Stimulated activated CD4-positive, alpha-beta T cell treated with anti-CD3 and anti-CD28 coated beads, Interleukin-12 subunit alpha, Interleukin-12 subunit beta, amount 100 ng/mL, for 48 hours (primary cell): Measurements from ENCODE around the gene VPS13D.

Experiments used
- DNase-seq, 3 donors: peaks; one replicate each; pipeline ENCODE4 v3.0.0-alpha.2; 2020; ENCODE audit warnings: low read depth in 2 of 3, low spot score in 1 of 3

The VPS13D gene

DNA sequence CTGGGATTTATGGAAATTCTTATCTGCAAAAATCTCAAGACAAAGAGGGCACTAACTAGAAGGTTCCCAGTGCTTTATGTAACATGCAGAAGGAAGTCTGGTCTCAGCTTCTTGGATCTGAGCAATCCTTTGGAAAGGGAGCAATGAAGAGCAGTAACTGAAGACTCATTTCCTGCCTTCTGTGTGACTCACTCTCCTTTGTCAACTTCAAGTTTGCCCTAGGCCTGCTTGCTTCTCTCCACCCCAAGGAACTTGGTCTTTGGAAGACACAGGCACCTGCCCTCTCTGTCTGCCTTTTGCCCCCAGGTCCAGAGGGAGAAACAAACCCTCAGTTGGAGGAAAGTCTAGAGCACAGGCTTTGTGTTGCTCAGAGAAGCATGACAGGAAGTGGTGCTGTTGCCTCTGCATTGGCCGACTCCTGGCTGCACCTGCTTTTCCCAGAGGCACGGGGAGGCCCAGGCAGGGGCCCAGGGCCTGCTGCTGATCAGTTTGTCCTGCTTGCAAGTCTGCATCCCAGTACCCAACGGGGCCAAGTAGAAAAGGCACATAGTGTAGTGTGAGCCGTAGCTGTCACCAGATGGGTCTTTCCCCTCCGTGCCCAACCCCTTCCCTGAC lies 251.0 kb downstream of the VPS13D start:
- DNase-seq: no peak

- no peak for DNase-seq
Measured at GRCh38 chr1:12481928-12482327, 252.1 kb downstream of the VPS13D start.

DNA sequence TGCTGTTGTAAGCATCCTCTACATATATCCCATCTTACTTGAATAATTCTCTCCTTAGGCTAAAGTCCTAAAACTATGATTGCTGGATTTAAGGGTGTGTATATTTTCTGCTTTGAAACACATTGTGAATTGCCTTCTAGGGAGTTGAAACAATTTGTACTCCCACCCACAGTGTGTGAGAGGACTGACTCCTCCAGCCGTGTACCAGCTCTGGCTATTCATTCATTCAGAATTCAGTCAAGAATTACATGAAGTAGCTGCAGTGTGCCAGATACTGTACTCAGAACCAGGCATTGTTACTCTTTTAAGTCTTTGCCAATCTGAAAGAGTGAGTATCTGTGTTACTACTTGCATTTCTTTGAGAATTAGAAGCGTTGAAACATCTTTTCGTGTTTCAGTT lies 253.2 kb downstream of the VPS13D start:
- no peak for DNase-seq

DNA sequence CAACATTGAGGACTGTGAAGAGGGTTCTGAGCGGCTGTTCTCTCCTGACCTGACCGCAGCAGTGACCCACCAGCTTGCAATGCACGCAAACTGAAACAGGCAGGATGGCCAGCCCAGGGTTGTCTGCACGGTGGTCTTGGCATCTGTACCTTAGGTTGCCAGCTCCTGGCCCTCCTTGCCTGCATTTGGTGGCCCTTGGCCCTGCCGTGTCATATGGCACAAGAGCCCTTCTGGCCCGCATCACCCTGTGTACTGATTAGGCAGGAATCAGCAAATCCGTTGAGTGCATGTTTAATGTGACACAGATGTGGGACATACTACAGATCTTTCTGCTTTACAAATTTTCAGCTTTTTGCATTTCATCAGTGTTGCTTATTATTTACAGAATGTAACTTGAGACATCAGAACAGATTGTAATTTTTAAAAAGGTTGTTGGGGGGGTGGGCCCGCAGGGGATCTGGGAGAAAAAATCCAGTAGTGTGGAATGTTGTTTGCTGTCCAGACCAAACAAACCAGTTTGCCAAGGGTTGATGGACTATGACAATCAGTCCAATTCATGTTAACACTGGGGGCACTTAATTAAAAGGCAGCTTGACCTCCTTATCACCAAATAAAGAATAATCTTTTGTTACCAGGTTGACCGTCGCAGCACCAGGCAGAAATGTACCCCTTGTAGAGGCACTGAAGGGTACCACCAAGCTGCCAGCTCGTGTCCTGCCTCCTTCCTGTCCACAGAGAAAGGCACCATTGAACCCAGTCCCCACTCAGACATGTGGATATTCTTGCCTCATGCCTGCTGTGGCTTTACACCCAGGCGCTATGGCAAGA lies 255.6 kb downstream of the VPS13D start:
- no peak for DNase-seq

GRCh38 chr1:12486059-12486341 lies 256.2 kb downstream of the VPS13D start:
- no peak for DNase-seq

- no peak for DNase-seq
Measured at GRCh38 chr1:12486401-12487005, 256.7 kb downstream of the VPS13D start.

DNA sequence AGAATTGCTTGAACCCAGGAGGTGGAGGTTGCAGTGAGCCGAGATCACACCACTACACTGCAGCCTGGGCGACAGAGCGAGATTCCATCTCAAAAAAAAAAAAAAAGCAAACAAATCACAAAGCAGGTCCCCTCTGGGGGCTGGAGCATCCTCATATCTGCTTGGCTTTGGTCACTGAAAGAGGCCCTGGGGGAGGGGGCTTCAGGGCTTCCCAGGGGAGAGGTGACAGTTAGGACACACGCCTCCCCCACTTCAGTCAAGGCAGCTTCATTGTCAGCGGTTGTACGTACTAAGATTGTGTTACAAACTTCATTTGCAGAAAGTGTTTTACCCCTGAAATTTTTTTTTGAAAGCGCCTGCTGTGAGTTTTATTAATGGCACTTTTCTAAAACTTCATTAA lies 257.7 kb downstream of the VPS13D start:
- DNase-seq: no peak

GRCh38 chr1:12488666-12489354 lies 259.0 kb downstream of the VPS13D start:
- DNase-seq: no peak

DNA sequence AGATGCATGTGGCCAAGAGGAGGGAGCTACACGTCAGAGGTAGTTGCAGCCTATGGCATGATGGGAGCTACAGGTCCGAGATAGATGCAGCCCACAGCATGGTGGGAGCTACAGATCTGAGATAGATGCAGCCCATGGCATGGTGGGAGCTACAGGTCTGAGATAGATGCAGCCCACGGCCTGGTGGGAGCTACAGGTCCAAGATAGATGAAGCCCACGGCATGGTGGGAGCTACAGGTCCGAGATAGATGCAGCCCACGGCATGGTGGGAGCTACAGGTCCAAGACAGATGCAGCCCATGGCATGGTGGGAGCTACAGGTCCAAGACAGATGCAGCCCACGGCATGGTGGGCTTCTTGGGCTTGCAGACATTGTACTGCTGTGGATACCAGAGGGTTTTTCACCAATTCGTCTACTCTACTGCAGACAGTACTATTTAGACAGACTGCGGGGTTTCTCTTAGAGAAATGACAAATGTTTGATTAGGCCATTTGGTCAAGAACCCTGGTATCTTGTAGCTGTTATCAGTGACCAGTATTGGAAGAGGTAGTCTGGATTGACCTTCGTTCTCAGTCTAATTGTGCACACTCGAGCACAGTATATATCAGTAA lies 260.8 kb downstream of the VPS13D start:
- no peak for DNase-seq

GRCh38 chr1:12491656-12492055 lies 261.8 kb downstream of the VPS13D start:
- no peak for DNase-seq

DNA sequence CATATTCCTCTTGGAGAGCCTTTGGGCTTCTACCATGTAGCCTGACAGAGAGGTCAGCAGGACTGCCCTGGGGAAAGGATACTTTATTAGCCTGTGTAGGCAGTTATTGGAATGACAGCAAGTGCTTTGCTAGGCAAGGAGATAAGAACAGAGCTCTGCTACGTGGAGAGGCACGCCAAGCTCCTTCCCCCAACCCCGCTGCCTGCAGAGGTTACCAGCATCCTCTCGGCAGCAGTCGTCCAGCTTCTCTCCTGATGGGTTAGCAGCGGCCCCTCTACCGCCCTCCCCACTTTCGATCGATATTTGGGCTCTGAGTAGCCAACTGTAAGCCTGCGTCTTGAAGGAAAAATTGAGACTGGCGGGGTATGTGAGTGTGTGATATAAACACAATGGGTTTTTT lies 265.9 kb downstream of the VPS13D start:
- DNase-seq: no peak

GRCh38 chr1:12496154-12496961 lies 266.5 kb downstream of the VPS13D start:
- DNase-seq: no peak

DNA sequence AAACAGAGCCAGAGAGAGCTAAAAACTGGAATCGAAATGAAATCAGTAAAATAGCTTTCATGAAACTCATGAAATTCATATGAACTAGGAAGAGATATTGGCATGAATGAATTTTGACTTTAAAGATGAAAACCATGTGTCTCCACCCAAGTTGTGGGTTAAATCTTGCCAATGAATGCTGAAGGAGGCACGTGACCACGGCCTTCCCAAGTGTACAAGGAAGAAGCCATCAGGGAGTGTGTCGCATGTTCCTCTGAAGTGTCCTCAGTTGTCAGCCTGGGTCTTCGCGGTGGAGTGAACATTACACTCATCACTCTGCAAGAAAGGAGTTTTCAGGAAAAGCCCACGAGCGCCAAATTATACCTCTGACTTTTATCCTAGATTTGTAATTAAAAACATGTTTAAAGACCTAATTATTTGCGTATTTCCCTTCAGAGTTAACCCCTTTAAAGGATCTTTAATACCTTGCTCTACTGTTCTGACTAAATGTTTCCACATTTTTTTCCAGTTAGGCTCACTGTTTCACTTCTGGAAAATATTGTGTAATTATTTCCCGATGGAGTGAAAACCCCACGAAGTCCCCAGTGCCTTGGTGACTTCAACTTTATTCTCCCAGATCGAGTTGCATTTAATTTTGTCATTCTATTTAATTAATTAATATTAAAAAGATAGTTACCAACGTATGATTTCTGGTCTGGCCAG lies 269.9 kb downstream of the VPS13D start:
- no peak for DNase-seq

- peak in 1 of 3 donors; percentile 19 for DNase-seq
Measured at GRCh38 chr1:12501661-12502060, 271.8 kb downstream of the VPS13D start.

DNA sequence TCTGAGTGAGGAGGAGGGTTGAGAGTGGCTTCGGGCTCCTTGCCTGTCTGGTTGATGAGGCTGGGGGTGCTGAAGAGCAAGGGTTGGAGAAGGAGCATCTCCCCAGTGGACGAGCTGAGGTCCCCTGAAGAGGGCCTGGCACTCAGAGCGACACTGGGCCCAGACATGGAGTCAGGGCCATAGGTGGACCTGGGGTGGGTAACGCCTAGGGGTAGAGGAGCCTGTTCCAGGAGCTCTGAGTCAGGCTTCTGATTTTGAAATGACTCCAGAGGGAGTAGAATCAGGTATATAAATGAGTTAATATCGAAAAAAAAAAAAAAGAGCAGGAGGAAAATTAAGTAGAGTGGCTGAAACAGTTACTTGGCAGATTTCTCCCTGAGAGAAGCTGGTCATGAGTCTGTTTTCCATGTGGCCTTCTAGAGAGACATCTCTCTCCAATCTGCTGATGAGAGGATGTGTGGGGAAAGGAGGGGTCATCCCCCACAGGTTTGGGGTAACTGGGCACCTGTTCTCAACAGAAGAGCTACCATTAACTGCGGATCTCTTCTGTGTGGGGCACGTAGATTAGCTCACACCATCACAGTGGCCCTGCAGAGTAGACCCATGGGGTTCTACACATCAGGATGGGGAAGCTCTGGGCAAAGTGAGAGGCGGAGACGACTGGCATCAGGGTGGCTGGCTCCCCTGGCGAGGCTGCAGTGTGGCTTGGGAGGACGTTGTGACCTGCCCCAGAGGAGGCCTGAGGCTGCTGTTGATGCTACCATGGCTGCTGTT lies 272.7 kb downstream of the VPS13D start:
- peak in 1 of 3 donors; percentile 30 for DNase-seq

- no peak for DNase-seq
Measured at GRCh38 chr1:12503709-12504108, 273.9 kb downstream of the VPS13D start.

DNA sequence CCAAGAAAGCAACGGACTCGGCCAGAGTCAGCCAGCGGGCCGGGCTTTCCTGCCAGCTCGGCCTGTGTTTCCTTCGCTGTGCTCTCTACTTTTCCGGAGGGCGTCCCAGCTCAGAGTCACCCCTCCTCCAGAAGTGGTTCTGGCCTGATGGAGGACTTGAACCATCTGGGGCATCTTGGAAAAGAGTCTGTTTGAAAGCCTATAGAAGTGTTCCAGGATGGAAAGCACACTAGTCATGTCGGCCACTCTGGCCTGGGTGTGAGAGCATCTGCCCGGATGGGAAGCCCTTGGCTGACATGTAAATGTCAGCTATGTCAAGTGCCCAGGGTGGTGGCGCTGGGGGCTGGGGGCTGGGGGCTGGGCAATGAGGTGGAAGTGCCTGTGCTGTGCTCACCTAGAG lies 274.8 kb downstream of the VPS13D start:
- DNase-seq: no peak

DNA sequence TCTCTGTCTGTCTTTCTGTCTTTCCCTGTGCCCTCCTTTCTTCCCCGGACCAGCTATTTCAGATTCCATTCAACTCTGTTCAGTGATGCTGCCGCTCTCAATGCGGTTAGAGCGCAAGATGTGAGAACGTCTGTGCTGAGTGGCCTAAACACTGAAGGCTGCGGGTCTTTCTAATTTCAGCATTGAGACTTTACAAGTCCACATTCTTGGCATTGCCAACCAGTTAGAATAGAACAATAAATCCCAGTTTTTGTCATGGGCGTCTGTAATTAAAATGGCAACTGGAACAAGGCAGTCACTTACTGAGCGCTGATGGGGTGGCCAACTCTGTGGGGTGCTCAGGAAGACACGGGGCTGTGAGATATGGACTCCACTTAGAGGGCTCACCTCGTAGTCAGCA lies 275.4 kb downstream of the VPS13D start:
- DNase-seq: no peak

DNA sequence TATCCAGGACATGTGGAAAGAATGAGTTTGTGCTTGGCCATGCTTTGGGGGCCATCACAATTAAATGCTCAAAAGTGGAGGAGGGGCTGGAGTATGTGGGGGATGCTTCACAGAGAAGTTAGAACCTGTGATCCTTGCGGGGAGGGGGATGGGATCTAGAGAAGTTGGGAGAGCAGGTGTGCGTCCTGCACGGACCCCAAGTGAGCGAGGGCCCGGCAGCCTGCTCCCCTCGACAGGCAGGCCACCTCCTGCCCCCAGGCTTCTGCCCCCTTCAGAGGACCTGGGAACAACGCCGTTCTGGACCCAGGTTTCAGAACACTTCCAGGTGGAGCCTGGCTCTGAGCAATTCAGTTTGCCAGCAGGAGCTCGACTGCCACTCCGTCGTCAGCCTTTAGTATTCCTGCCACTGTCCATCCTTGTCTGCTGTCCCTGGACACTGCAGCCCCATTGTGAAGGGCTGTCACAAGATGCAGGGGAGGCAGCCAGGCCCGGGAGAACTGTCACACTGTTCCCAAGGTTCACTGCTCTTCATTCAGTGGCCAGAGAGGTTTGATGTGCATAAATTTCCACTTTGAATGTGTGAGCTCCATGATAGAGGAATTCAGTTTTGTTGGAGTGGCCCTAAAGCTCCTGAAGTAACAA lies 275.9 kb downstream of the VPS13D start:
- DNase-seq: no peak
